ENCODE results near the gene BANP. TPM values are rescaled to one million over a fixed set of nuclear protein-coding genes. Genes with fewer than 3 reads are reported as not detected.

Gene BANP
- total and polyA plus RNA-seq, 2 donors (not counting 1 experiment from before 2014, with no cell fraction given): 9.3 to 31.0 TPM

GRCh38 chr16:87970186-87970585, 19.0 kb downstream of the BANP start:
- H3K79me2 ChIP-seq (ENCODE audit: control insufficient read depth, insufficient read depth, low read length): peaks cover 28% of the 10 kb centered on the region
- no peak overlapping the region for H3K9ac ChIP-seq (ENCODE audit: insufficient read depth, low read length)
- TF ChIP-seq CTCF (conservative IDR thresholded peaks at IDR 0.05 in 1 of 2, IDR thresholded peaks at IDR 0.05 in 1 of 2; ENCODE audit: low read depth in 1 of 2, low read length in 2 of 2) (no peak), EZH2 (IDR thresholded peaks at IDR 0.05; ENCODE audit: low read length, missing control alignments) (no peak)
- H3K4me3 ChIP-seq (replicated peaks in 1 of 4; ENCODE audit: control extremely low read depth in 1 of 4, insufficient read depth in 1 of 4, low read depth in 3 of 4, low read length in 4 of 4): no peak overlapping the region
- H4K20me1 ChIP-seq (ENCODE audit: control insufficient read depth, extremely low read depth, insufficient read depth, low read length): no peaks in the 10 kb centered on the region
- no peaks in the 10 kb centered on the region for H3K27me3 ChIP-seq (ENCODE audit: control insufficient read depth, insufficient read depth, low read length)
- no peak overlapping the region for H2AFZ ChIP-seq (ENCODE audit: low read length)
- peak; percentile 36 to 93 for DNase-seq (ENCODE audit: low read depth in 2 of 2)
- no peaks in the 10 kb centered on the region for H3K36me3 ChIP-seq (ENCODE audit: control insufficient read depth, insufficient read depth, low read length)
- H3K4me1 ChIP-seq (ENCODE audit: control insufficient read depth, extremely low read depth, insufficient read depth, low read length): peaks cover 10% of the 10 kb centered on the region
- no peaks in the 10 kb centered on the region for H3K9me3 ChIP-seq (ENCODE audit: control insufficient read depth, insufficient read depth, low read depth, low read length)
- no peak overlapping the region for H3K4me2 ChIP-seq (ENCODE audit: extremely low read depth, insufficient read depth, low read length)
- H3K27ac ChIP-seq (ENCODE audit: insufficient read depth, low read length): peak overlapping the region; percentile 59

- Histone ChIP-seq H3K4me1 (ENCODE audit: control insufficient read depth, extremely low read depth, insufficient read depth, low read length) (peaks cover 2% of the 10 kb centered on the region), H2AFZ (ENCODE audit: low read length) (no peak overlapping the region), H3K79me2 (ENCODE audit: control insufficient read depth, insufficient read depth, low read length) (peaks cover 18% of the 10 kb centered on the region), H3K36me3 (ENCODE audit: control insufficient read depth, insufficient read depth, low read length) (no peaks in the 10 kb centered on the region), H3K4me2 (ENCODE audit: extremely low read depth, insufficient read depth, low read length) (no peak overlapping the region), H4K20me1 (ENCODE audit: control insufficient read depth, extremely low read depth, insufficient read depth, low read length) (no peaks in the 10 kb centered on the region), H3K9me3 (ENCODE audit: control insufficient read depth, insufficient read depth, low read depth, low read length) (no peaks in the 10 kb centered on the region), H3K4me3 (replicated peaks in 1 of 4; ENCODE audit: control extremely low read depth in 1 of 4, insufficient read depth in 1 of 4, low read depth in 3 of 4, low read length in 4 of 4) (no peak overlapping the region), H3K27me3 (ENCODE audit: control insufficient read depth, insufficient read depth, low read length) (no peaks in the 10 kb centered on the region), H3K27ac (ENCODE audit: insufficient read depth, low read length) (no peak overlapping the region), H3K9ac (ENCODE audit: insufficient read depth, low read length) (no peak overlapping the region)
- TF ChIP-seq CTCF (conservative IDR thresholded peaks at IDR 0.05 in 1 of 2, IDR thresholded peaks at IDR 0.05 in 1 of 2; ENCODE audit: low read depth in 1 of 2, low read length in 2 of 2) (no peak), EZH2 (IDR thresholded peaks at IDR 0.05; ENCODE audit: low read length, missing control alignments) (no peak)
- DNase-seq (ENCODE audit: low read depth in 2 of 2): no peak
Measured at GRCh38 chr16:87971933-87972332, 20.7 kb downstream of the BANP start.

GRCh38 chr16:87973717-87974116, 22.5 kb downstream of the BANP start:
- TF ChIP-seq CTCF (conservative IDR thresholded peaks at IDR 0.05 in 1 of 2, IDR thresholded peaks at IDR 0.05 in 1 of 2; ENCODE audit: low read depth in 1 of 2, low read length in 2 of 2) (no peak), EZH2 (IDR thresholded peaks at IDR 0.05; ENCODE audit: low read length, missing control alignments) (no peak)
- no peaks in the 10 kb centered on the region for H3K27me3 ChIP-seq (ENCODE audit: control insufficient read depth, insufficient read depth, low read length)
- H3K4me3 ChIP-seq (replicated peaks in 1 of 4; ENCODE audit: control extremely low read depth in 1 of 4, insufficient read depth in 1 of 4, low read depth in 3 of 4, low read length in 4 of 4): no peak overlapping the region
- no peaks in the 10 kb centered on the region for H4K20me1 ChIP-seq (ENCODE audit: control insufficient read depth, extremely low read depth, insufficient read depth, low read length)
- H3K9me3 ChIP-seq (ENCODE audit: control insufficient read depth, insufficient read depth, low read depth, low read length): no peaks in the 10 kb centered on the region
- no peak overlapping the region for H3K27ac ChIP-seq (ENCODE audit: insufficient read depth, low read length)
- no peak overlapping the region for H2AFZ ChIP-seq (ENCODE audit: low read length)
- no peak overlapping the region for H3K4me2 ChIP-seq (ENCODE audit: extremely low read depth, insufficient read depth, low read length)
- no peak overlapping the region for H3K9ac ChIP-seq (ENCODE audit: insufficient read depth, low read length)
- H3K4me1 ChIP-seq (ENCODE audit: control insufficient read depth, extremely low read depth, insufficient read depth, low read length): peaks cover 2% of the 10 kb centered on the region
- DNase-seq (ENCODE audit: low read depth in 2 of 2): no peak
- peaks cover 17% of the 10 kb centered on the region for H3K79me2 ChIP-seq (ENCODE audit: control insufficient read depth, insufficient read depth, low read length)
- H3K36me3 ChIP-seq (ENCODE audit: control insufficient read depth, insufficient read depth, low read length): no peaks in the 10 kb centered on the region

All from fibroblast of lung (primary cell).